SK-N-SH (cell line): ENCODE data around the gene ESRP2. TPM values are rescaled to one million over a fixed set of nuclear protein-coding genes. Genes with fewer than 3 reads are reported as not detected.

Experiments
- CTCF ChIA-PET: fragments of 300-600, 350-600 bp; formaldehyde crosslinking; extraction: SDS; loops from one replicate; lab custom pipeline; 2021; lab: Yijun Ruan, JAX
- POLR2A ChIA-PET: fragments of 350-600 bp; sonication (Branson Sonifier 250); formaldehyde crosslinking; extraction: SDS; loops from one replicate; lab custom pipeline; 2020; ENCODE audit warnings: antibody characterized with exemption, inconsistent platforms; lab: Yijun Ruan, JAX
- DNase-seq: peaks from one replicate; pipeline ENCODE4 v3.0.0; 2012
- H2AFZ ChIP-seq: fragments of 200-600 bp; sonication (generic); 2 replicates; pipeline ENCODE4 v1.8.1; 2016; ENCODE audit warnings: antibody characterized with exemption, mild to moderate bottlenecking, low read depth
- H3F3A ChIP-seq: fragments of 200-600 bp; sonication (generic); replicated peaks from 2 replicates; pipeline ENCODE3; 2016; ENCODE audit warnings: antibody characterized with exemption, mild to moderate bottlenecking; ENCODE audit not compliant: insufficient read depth
- H3K27ac ChIP-seq, 2 experiments: fragments of 200-500 bp in 1 of 2; fragments of 200-600 bp in 1 of 2; sonication (Bioruptor generic) in 1 of 2; sonication (generic), shearing (Covaris generic) in 1 of 2; 2 replicates each; pipeline versions ENCODE4 v1.5.1 to v1.6.1; 2014 to 2016; ENCODE audit warnings: low read depth in 2 of 2, inconsistent platforms in 1 of 2, low read length in 1 of 2, mild to moderate bottlenecking in 1 of 2, mixed read lengths in 1 of 2
- H3K27me3 ChIP-seq: fragments of 200-600 bp; sonication (generic), shearing (Covaris generic); 2 replicates; pipeline ENCODE4 v1.6.1; 2016; ENCODE audit warnings: mixed run types; ENCODE audit not compliant: insufficient read depth
- H3K36me3 ChIP-seq, 2 experiments: fragments of 200-500 bp in 1 of 2; fragments of 200-600 bp in 1 of 2; sonication (Bioruptor generic) in 1 of 2; sonication (generic) in 1 of 2; replicated peaks in 1 of 2; 2 replicates each; pipeline versions ENCODE3 to v1.5.1; 2014 to 2016; ENCODE audit warnings: low read length in 1 of 2, mild to moderate bottlenecking in 1 of 2; ENCODE audit not compliant: insufficient read depth in 2 of 2, control insufficient read depth in 1 of 2
- H3K4me1 ChIP-seq, 2 experiments: fragments of 200-500 bp in 1 of 2; fragments of 200-600 bp in 1 of 2; sonication (Bioruptor generic) in 1 of 2; sonication (generic), shearing (Covaris generic) in 1 of 2; 2 replicates each; pipeline versions ENCODE4 v1.5.1 to v1.6.1; 2014 to 2016; ENCODE audit warnings: low read depth in 1 of 2, low read length in 1 of 2, mixed run types in 1 of 2; ENCODE audit not compliant: insufficient read depth in 2 of 2, control insufficient read depth in 1 of 2
- H3K4me2 ChIP-seq: fragments of 200-600 bp; sonication (generic), shearing (Covaris generic); 2 replicates; pipeline ENCODE4 v1.6.1; 2017; ENCODE audit warnings: mixed run types
- H3K4me3 ChIP-seq, 2 experiments: fragments of 200-500 bp in 1 of 2; fragments of 200-600 bp in 1 of 2; sonication (Bioruptor generic) in 1 of 2; sonication (generic), shearing (Covaris generic) in 1 of 2; 2 replicates each; pipeline versions ENCODE4 v1.5.1 to v1.8.1; 2014 to 2016; ENCODE audit warnings: low read depth in 2 of 2, inconsistent platforms in 1 of 2, low read length in 1 of 2, mild to moderate bottlenecking in 1 of 2, mixed read lengths in 1 of 2, moderate library complexity in 1 of 2
- H3K79me2 ChIP-seq: fragments of 200-600 bp; sonication (generic); 2 replicates; pipeline ENCODE4 v1.8.1; 2017; ENCODE audit warnings: mild to moderate bottlenecking; ENCODE audit not compliant: insufficient read depth
- H3K9ac ChIP-seq: fragments of 200-600 bp; sonication (generic); 2 replicates; pipeline ENCODE4 v1.6.1; 2017; ENCODE audit warnings: mixed run types
- H3K9me2 ChIP-seq: fragments of 200-600 bp; sonication (generic); 2 replicates; pipeline ENCODE4 v1.6.1; 2017; ENCODE audit warnings: mixed run types
- H3K9me3 ChIP-seq: fragments of 200-600 bp; sonication (generic); 2 replicates; pipeline ENCODE4 v1.6.1; 2017; ENCODE audit warnings: mixed run types, mild to moderate bottlenecking, moderate library complexity
- H4K20me1 ChIP-seq: fragments of 200-600 bp; sonication (generic); 2 replicates; pipeline ENCODE4 v1.6.1; 2017; ENCODE audit warnings: mild to moderate bottlenecking, mixed run types; ENCODE audit not compliant: insufficient read depth
- EZH2phosphoT487 ChIP-seq: fragments of 200-600 bp; sonication (generic); IDR thresholded peaks from 2 replicates; pipeline ENCODE4 v1.6.1; 2017; ENCODE audit warnings: low read depth, mixed run types, mild to moderate bottlenecking, antibody characterized with exemption, moderate library complexity, borderline replicate concordance
- JUND ChIP-seq: IDR thresholded peaks from 2 replicates; pipeline ENCODE4 v1.4.0; 2012
- MEF2A ChIP-seq: IDR thresholded peaks from 2 replicates; pipeline ENCODE4 v1.4.0; 2012; ENCODE audit warnings: low read depth, borderline replicate concordance
- NRF1 ChIP-seq: IDR thresholded peaks from 2 replicates; pipeline ENCODE4 v1.6.1; 2012; ENCODE audit warnings: low read depth, mild to moderate bottlenecking, low read length
- RXRA ChIP-seq: IDR thresholded peaks from 2 replicates; pipeline ENCODE4 v1.4.0; 2012; ENCODE audit warnings: low read depth, mild to moderate bottlenecking, borderline replicate concordance
- SMC3 ChIP-seq: IDR thresholded peaks from 2 replicates; pipeline ENCODE4 v1.6.1; 2012; ENCODE audit warnings: low read depth, low read length, improper control_type of control experiment
- WGBS: methylation state at CpG from one replicate; pipeline ENCODE4 v1.1.6; 2017; ENCODE audit warnings: low lambda C conversion rate; 5-methylcytosine and 5-hydroxymethylcytosine counted together
- polyA plus RNA-seq, 3 experiments: library from polyadenylated mRNA; depleted of rRNA; stranded (reverse); fragments of >200 nt; gene quantifications; 2 replicates each; pipeline ENCODE4 v1.2.3, GENCODE V29; 2012
- TF ChIP-seq, protein P1 (sequence below): fragments of 150-350 bp; IDR thresholded peaks from 2 replicates; pipeline ENCODE4 v1.6.1; 2016; ENCODE audit warnings: mild to moderate bottlenecking, low read depth, low read length
- TF ChIP-seq, protein P2 (sequence below): IDR thresholded peaks from 2 replicates; pipeline ENCODE4 v1.4.0; 2012; ENCODE audit warnings: low read depth
- TF ChIP-seq, protein P3 (sequence below): IDR thresholded peaks from 2 replicates; pipeline ENCODE4; 2012
- TF ChIP-seq, protein P4 (sequence below): fragments of 200-600 bp; sonication (generic); IDR thresholded peaks from 2 replicates; pipeline ENCODE4 v1.6.1; 2017; ENCODE audit warnings: antibody characterized with exemption, mild to moderate bottlenecking, moderate library complexity

Gene ESRP2
- polyA plus RNA-seq, 1 of the 3 experiments (the other 2 are of a cell fraction): 0.07 TPM

DNA sequence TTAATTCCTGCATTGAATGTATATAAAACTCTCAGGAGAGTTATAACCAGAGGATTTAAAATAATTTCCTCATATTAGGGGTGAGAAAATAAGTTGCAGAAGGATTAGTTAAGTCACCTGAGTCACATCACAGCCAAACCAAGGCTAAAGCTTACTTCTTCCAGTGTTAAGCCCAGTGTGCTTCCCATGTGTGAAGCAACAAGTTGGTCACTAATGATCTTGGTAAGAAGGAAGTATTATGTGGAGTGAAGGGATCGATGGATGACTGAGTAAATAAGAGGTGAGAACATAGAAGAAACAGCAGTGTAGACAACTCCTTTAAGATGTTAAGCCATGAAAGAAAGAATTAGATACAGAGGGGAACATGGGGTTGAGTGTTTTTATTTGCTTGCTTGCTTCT, 20.6 kb downstream of the ESRP2 start:
- POLR2A ChIA-PET: no interaction called here
- Histone ChIP-seq H3K79me2 (peaks cover 12% of the 10 kb centered on the region; the same call in 1 of the 2 replicates), H2AFZ (no peak overlapping the region), H3K4me2 (no peak overlapping the region), H3K9me3 (no peaks in the 10 kb centered on the region), H3K4me1 (no peaks in the 10 kb centered on the region), H3F3A (no peaks in the 10 kb centered on the region), H3K27ac (no peak overlapping the region), H3K4me3 (no peak overlapping the region), H4K20me1 (0 out of 2 replicates have a peak, but pooled peaks cover 3% of the 10 kb centered on the region), H3K36me3 (peaks cover 0 to 6% of the 10 kb centered on the region in 2 experiments), H3K9ac (no peak overlapping the region), H3K9me2 (no peaks in the 10 kb centered on the region), H3K27me3 (no peaks in the 10 kb centered on the region)
- 97% methylated on average over 1 of the region's 1 CpG for WGBS
- DNase-seq: no peak
- no peak for TF ChIP-seq MEF2A
- no peak for TF ChIP-seq JUND
- CTCF ChIA-PET: no interaction called here

DNA sequence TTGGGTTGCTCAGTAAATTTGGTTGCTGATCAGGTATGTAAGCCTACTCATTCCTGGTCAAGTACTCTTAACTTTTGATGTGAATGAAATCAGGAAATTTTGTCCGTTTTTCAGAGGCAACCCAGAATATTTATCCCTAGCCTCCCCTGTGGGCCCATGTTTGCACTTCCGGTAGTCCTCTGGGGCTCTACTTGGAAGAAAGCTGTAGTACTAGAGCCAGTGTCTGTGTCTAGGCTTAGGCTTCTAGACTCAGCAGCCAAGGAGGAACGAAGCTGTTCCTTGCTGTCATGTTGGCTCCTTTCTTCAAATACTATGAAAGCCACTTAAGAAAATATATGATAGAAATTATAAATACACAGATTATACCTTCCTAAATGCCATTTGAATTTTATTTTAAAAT, 21.2 kb downstream of the ESRP2 start:
- Histone ChIP-seq H3K9me3 (no peaks in the 10 kb centered on the region), H3K9me2 (no peaks in the 10 kb centered on the region), H3K4me2 (no peak overlapping the region), H3K27me3 (no peaks in the 10 kb centered on the region), H2AFZ (no peak overlapping the region), H3F3A (no peaks in the 10 kb centered on the region), H4K20me1 (0 out of 2 replicates have a peak, but pooled peaks cover 3% of the 10 kb centered on the region), H3K79me2 (peaks cover 15% of the 10 kb centered on the region; the same call in 1 of the 2 replicates), H3K9ac (no peak overlapping the region), H3K4me1 (no peaks in the 10 kb centered on the region), H3K27ac (no peak overlapping the region), H3K36me3 (peaks cover 0 to 6% of the 10 kb centered on the region in 2 experiments), H3K4me3 (no peak overlapping the region)
- TF ChIP-seq, protein P1, sequence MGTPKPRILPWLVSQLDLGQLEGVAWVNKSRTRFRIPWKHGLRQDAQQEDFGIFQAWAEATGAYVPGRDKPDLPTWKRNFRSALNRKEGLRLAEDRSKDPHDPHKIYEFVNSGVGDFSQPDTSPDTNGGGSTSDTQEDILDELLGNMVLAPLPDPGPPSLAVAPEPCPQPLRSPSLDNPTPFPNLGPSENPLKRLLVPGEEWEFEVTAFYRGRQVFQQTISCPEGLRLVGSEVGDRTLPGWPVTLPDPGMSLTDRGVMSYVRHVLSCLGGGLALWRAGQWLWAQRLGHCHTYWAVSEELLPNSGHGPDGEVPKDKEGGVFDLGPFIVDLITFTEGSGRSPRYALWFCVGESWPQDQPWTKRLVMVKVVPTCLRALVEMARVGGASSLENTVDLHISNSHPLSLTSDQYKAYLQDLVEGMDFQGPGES: no peak
- TF ChIP-seq, protein P2, sequence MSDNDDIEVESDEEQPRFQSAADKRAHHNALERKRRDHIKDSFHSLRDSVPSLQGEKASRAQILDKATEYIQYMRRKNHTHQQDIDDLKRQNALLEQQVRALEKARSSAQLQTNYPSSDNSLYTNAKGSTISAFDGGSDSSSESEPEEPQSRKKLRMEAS: no peak
- no peak for TF ChIP-seq MEF2A
- no peak for TF ChIP-seq NRF1
- TF ChIP-seq, protein P3, sequence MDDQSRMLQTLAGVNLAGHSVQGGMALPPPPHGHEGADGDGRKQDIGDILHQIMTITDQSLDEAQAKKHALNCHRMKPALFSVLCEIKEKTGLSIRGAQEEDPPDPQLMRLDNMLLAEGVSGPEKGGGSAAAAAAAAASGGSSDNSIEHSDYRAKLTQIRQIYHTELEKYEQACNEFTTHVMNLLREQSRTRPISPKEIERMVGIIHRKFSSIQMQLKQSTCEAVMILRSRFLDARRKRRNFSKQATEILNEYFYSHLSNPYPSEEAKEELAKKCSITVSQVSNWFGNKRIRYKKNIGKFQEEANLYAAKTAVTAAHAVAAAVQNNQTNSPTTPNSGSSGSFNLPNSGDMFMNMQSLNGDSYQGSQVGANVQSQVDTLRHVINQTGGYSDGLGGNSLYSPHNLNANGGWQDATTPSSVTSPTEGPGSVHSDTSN: no peak
- no peak for TF ChIP-seq JUND
- TF ChIP-seq EZH2phosphoT487: no peak
- TF ChIP-seq, protein P4, sequence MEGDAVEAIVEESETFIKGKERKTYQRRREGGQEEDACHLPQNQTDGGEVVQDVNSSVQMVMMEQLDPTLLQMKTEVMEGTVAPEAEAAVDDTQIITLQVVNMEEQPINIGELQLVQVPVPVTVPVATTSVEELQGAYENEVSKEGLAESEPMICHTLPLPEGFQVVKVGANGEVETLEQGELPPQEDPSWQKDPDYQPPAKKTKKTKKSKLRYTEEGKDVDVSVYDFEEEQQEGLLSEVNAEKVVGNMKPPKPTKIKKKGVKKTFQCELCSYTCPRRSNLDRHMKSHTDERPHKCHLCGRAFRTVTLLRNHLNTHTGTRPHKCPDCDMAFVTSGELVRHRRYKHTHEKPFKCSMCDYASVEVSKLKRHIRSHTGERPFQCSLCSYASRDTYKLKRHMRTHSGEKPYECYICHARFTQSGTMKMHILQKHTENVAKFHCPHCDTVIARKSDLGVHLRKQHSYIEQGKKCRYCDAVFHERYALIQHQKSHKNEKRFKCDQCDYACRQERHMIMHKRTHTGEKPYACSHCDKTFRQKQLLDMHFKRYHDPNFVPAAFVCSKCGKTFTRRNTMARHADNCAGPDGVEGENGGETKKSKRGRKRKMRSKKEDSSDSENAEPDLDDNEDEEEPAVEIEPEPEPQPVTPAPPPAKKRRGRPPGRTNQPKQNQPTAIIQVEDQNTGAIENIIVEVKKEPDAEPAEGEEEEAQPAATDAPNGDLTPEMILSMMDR: no peak
- TF ChIP-seq RXRA: no peak
- no peak for TF ChIP-seq SMC3
- 91% methylated on average over 3 of the region's 3 CpGs for WGBS
- CTCF ChIA-PET: no interaction called here
- POLR2A ChIA-PET: no interaction called here
- no peak for DNase-seq
